ENCODE data around the gene SAG. TPM values are rescaled to one million over a fixed set of nuclear protein-coding genes. Genes with fewer than 3 reads are reported as not detected.

Gene SAG
- not detected for total RNA-seq
- long read RNA-seq = 0 reads

DNA sequence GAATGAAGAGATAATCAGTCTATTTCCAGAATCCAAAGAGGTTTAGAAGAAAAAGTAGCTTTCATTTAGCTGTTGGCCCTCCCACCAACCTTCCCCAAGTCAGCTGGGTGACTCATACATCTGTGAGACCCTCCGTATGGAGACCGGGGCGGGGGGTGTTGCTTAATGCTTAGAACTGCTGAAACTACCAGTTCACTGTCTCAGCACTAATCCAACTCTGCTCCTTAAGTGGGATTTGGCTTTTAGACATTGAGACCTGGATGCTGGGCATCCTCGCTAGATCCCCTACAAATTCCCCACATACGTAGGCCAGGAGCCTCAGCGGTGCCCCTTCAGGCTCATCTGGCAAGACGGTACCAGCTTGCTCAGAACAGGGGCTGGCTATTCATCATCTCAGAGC lies at the start of gene SAG:
Gene SAG (plus strand): TSS at position 252 of the 400 bp plus-strand sequence. CDS start 1,374 bp downstream, outside the sequence.
- intact Hi-C loops (cut with DNase I) = no loop called here
- ATAC-seq = no peak
- no peak for DNase-seq

DNA sequence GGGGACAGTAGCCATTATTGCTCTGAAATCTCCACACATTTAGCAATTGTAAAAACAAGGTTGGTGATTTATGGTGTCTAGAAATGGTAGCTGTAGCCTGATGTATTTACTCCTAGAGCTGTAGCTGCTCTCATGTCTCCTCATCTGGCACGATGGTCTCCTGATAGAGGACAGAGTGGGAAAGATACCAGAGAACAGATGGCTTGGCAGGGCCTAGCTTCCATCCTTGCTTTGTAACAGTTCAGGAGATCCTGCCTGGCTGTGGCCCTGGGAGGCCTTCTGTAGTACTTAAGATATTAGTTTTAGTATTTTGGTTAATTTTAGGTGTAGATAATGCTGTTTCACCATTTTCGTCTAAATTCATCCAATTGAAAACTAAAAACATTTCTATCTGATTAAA lies 49.4 kb upstream of the SAG start:
- DNase-seq (no peak), ATAC-seq (no peak)
- intact Hi-C loops (cut with DNase I) = no loop called here

DNA sequence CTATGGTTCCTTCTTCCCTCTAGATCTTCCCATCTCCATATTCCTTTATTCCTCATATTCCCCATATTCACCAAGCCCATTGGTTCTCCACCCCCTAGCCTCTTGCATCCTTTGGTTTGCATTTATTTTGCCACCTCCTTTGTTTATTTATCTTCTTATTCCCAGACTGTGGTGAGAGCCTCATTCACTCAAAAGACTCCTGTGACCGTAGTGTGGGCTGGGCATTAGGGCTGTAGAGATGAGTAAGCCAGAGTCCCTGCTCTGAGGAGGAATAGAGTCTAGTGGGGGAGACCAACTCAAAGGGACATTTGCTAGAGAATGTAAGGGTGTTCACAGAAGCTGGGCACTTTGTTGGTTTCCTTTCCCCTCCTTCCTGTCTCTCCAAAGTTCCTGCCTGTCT lies 47.9 kb upstream of the SAG start:
- DNase-seq = no peak
- intact Hi-C loops (cut with DNase I) = no loop called here
- ATAC-seq = no peak

DNA sequence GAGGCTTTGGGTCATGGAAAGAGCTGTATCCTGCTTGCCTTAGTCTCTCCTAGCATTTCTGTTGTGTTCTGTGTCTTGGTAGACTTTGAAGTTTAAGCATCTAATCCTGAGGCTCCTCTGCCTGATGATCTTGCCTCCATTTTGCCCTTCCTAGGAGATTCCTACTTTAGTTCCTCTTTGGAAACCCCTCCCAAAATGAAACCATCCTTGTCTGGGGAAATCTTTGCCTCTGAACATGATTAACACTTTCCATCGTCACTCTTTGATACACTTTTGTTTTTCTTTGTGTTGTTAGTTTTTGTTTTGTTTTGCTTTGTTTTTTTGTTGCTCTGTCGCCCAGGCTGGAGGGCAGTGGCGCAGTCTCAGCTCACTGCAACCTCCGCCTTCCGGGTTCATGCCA lies 47.0 kb upstream of the SAG start:
- no peak for DNase-seq
- intact Hi-C loops (cut with DNase I) = no loop called here
- ATAC-seq = no peak

DNA sequence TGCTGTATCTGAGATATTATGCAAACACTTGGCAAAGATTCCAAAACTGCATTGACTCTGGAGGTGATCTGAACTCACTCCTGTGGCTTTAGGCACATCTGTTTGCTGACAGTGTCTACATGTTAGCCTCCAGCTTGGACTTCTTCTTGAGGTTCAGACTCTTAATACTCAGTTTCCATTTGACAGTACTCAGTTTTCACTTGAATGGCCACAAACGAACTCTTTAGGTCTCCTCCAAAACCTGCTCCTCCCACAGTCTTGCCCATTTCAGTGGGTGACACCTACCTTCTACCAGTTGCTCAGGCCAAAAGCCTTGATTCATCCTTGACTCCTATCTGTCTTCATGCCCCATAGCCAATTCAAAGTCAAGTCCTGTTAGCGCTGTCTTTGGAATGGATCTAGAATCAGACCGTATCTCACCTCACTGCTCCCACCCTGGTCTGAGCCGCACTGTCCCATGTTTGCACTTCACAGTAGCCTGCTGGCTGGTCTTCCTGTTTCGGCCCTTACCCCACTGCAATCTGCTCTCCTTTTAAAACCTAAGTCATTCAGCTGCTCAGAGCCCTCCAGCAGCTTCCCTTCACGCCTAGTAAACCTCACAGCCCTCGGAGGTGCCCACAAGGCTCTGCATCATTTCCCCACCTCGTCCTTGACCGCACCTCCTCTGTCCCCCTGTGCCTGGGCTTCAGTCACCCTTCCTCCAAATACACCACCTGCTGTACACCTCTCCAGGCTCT lies 45.6 kb upstream of the SAG start:
- no peak for ATAC-seq
- intact Hi-C loops (cut with DNase I) = no loop called here
- no peak for DNase-seq

DNA sequence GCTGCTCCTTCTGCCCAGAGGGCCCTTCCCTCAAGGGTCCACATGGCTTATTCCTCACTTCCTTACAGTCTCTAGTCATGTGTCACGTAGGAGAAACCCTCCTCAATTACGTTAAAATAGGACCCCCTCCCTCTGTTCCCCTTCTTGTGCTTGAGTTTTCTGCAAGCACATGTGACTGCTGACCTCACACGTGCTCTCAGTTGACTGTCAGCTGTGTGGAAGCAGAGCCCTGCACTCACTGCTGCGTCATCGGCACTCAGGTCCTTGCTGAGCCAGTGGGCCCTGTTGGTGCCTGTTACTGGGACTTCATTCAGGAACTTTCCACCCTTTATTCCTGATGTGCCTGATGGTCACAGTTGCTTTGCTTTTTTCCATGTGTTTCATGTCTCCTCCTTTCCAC lies 45.1 kb upstream of the SAG start:
- no peak for ATAC-seq
- no peak for DNase-seq
- intact Hi-C loops (cut with DNase I) = no loop called here

DNA sequence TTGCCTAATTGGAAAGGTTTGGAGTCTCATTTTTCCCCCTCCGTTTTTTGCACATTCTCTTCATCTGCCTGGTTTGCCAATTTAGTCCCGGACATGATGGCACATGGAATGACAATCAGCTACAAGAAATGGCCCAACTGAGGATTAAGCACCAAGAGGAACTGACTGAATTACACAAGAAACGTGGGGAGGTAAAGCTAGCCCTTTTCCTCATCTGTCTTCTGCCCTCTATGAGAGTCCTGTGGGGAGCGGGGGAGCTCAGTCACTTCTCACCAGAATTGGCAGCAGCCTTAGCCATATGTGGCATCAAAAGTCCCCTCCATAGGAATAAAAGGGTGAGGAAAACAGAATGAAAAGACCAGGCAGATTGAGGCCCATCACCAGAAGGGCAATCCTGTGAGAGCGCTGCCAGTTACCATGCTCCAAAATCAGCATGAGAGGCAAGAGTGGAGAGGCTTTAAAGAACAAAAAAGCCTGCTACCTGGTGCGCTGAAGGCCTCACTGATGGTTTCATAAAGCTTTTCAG lies 44.5 kb upstream of the SAG start:
- no peak for ATAC-seq
- no peak for DNase-seq
- intact Hi-C loops (cut with DNase I) = no loop called here

DNA sequence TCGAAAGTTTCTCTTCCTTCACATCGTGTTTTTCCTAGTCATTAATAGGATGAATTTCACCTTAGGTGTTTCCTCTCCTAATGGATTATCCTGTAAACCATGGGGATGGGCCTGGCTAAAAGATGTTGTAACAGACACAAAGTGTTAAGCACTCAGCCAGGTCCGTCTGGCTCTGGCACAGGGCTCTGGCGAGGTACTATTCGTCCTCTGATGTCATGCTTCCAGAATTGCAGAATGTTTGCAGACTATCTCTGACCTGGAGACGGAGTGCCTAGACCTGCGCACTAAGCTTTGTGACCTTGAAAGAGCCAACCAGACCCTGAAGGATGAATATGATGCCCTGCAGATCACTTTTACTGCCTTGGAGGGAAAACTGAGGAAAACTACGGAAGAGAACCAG lies 42.9 kb upstream of the SAG start:
- intact Hi-C loops (cut with DNase I) = no loop called here
- ATAC-seq (no peak), DNase-seq (no peak)

DNA sequence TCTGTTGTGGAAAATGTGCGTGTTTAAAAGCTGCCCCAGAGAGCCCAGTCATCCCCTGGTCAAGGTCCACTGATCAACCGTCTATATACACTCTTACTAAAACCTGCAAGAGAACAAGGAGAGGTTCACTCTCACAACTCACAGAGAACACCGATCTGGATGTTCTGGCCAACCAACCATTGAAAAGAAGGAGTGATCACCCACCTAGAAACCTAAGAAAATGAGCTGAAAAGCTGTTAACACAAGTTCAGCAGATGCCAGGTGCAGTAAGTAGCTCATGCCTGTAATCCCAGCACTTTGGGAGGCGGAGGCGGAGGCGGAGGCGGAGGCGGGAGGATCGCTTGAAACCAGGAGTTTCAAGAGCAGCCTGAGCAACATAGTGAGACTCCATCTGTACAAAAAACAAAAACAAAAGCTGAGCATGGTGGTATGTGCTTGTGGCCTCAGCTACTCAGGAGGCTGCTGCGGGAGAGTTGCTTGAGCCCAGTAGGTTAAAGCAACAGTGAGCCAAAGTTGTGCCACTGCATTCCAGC lies 41.7 kb upstream of the SAG start:
- intact Hi-C loops (cut with DNase I) = no loop called here
- ATAC-seq (no peak), DNase-seq (no peak)

DNA sequence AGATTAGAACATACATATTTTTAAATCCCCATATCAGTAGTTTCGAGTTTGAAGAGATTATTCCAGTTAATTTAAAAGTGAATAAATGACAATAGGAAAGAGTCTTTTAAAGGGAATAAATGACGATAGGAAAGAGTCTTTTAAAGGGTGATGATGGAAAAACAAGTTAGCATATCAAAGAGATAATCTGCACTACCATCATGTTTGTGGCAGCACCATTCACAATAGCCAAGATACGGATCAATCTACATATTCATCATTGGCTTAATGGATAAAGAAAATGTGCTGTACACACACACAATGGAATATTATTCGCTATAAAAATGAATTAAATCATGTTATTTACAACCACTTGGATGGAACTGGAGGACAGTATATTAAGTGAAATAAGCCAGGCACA lies 41.1 kb upstream of the SAG start:
- DNase-seq = no peak
- no peak for ATAC-seq
- intact Hi-C loops (cut with DNase I) = no loop called here

DNA sequence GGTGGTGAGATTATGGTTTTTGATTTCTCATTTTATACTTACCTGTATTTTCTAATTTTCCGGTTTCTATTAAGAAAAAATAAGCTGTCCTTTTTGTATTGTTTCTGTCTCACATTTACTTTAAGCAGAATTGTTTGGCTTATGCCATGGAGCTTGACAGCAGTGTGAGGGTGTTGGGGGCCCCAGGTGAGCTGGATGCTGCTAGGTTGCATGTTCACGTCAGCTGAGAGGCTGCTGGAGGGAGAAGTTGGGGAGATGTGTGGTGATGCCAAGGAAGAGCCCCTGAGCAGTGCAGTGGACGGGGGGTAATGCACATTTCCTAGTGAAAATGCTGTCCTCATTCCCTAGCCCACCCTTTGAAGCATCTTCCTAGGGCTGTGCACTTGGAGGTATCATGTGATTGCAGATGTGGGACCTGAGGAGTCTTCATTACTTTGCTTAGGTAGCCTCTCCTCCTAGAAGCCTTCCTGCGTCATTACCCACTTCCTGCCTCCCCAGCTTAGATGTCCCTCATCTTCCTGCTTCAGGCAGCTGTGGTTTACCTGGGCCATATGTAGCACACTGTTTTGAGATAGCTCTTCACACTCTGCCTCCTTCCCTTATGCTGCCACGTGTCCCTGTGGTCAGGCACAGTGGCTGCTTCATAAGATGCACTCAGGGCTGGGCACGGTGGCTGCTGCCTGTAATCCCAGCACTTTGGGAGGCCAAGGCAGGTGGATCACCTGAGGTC lies 39.9 kb upstream of the SAG start:
- no peak for DNase-seq
- intact Hi-C loops (cut with DNase I) = no loop called here
- ATAC-seq = peak; percentile 63 to 90

DNA sequence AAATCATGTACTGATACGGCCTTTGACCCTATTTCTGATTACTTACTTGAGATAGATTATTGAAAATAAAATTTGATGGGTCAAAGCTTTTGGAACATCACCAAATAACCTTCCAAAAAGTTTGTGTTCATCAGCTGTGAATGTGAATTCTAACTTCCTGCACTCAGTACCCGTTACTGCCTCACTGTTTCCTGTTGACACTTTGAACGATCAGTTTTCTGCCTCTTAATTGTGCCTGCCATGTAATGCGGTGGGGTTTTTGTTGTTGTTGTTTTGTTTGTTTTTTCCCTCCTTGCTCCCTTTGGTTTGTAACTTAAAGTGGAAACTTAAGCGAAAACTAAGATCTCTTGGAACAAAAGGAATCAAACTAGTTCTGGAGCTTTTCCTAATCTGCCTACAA lies 37.2 kb upstream of the SAG start:
- no peak for DNase-seq
- intact Hi-C loops (cut with DNase I) = no loop called here
- ATAC-seq = no peak

DNA sequence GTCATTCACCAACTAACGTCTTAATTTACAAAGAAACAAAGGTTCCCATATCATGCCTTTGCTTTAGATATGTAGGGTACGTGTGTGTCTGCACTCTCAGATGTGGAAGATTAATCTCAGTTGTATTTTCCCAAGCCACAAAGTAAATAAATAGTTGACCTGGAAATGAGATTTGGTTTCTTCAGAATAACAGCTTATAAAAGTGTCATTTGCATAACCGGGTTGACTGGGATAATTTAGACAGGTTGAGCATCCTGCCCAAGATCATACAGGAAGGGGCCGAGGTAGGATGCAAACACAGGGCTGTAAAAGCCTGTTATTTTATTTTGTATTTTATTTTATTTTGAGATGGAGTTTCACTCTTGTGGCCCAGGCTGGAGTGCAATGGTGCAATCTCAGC lies 36.7 kb upstream of the SAG start:
- intact Hi-C loops (cut with DNase I) = no loop called here
- no peak for DNase-seq
- no peak for ATAC-seq

DNA sequence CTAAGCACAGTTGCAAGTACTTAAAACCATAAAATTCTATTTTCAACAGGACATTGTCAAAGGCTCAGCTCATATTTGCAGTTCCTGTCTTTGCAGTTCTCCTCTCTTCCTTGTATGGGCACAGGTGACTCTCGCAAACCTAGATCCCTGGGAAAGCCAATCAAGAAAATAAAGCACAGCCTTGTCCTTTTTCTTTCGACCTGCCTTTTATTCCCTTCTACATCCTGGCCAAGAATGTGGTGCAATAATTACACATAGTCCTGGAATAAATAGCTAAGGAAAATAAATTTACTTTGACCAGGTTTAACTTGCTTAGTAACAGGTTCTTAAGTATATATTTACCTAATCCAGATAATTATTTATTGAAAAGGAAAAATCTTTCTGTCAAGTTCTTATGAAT lies 35.9 kb upstream of the SAG start:
- ATAC-seq = no peak
- intact Hi-C loops (cut with DNase I) = no loop called here
- no peak for DNase-seq

DNA sequence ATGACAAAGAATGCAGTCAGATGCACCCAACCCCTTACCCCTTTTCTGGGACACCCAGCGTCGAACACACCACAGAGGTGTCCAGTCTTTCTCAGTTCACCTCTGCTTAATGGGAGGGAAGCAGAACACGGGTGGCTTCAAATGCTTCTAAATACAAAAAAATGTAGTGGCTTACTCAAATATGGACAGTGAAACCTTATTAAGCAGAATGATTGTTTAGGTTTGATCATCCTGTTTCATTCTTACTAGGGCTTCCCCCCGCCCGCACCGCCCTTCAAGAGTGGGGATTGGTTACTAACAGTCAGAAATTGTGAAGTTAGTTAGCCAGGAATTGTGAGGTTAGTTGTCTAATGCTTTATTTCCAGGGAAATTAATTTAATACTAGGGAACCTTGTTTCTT lies 34.5 kb upstream of the SAG start:
- intact Hi-C loops (cut with DNase I) = no loop called here
- DNase-seq = no peak
- ATAC-seq = no peak

DNA sequence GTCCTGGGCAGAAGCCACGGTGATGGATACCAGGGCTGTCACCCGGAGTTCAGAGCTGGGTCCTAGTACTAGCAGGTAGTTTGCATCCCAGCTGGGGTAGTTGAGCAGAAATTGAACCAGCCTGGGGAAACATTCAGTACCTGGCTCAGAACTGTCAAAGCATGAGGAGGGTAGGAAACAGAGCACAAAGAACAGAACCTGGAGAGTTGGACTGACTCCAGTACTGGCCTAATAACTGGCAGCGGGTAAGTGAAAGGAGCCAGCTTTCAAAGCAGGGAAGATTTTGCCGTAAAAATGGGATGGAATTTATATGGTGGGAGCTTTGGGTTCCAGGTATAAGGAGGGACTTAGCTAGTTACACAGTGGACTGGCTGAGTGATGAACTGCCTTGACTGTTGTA lies 32.4 kb upstream of the SAG start:
- no peak for ATAC-seq
- intact Hi-C loops (cut with DNase I) = no loop called here

DNA sequence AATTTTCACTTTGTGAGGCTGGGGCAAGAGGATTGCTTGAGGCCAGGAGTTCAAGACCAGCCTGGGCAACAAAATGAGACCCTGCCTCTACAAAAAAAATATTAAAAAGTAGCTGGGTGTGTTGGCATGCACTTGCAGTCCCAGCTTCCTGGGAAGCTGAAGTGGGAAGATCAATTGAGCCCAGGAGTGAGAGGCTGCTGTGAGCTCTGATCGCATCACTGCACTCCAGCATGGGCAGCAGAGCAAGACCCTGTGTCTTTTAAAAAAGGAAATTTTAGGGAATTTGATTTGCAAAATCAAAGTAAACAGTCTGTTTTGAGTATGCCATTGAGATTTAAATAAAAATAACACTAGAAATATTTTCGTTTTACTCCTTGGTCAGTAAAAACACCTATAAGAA lies 28.7 kb upstream of the SAG start:
- no peak for DNase-seq
- ATAC-seq = no peak
- intact Hi-C loops (cut with DNase I) = no loop called here

More for the DNA sequence above, 32.4 kb upstream of the SAG start:
- DNase-seq = no peak

DNA sequence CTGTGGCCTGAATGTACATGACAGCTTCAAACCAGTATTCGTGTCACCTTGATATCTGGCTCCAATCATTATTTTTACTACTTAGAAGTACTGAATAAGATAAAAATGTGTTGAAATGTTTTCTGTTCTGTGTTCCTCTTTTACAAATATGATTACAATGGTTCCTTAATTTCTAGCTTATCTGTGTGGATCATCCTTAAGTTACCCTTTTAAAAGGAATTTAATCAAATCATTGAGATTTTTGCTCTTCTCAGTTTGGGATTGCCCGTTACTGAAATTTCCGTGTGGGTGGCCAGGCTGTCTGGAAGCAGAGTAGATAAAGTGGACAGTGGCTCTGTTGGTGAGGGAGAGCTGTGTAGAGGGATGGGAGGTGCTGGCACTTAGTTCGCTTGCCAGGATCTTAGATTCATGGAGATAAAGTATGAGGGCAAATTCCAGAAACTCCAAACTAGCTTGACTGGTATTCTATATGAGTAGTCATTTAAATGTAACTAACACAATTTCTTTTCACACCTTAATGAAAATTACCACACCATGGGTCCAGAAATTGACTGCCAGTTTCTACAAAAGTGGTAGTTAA lies 27.4 kb upstream of the SAG start:
- ATAC-seq (no peak), DNase-seq (no peak)
- intact Hi-C loops (cut with DNase I) = no loop called here

DNA sequence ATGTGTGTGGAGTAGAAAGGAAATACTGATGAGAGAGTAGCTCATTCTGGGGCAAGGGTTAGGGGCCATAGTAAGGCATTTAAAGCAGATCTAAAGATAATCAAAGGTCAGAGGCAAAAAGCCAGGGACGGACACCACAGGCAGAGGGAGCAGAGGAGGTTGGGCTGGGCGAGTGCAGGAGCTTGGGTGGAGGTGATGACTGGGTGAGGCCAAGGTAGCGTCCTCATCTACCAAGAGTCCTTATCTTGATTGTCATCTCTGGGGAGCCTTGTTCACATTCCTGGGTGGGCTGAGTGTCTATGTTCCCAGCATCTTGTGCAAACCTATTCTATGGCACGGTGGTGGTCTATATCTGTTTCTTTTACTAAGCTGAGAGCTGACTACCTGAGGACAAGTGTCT lies 26.1 kb upstream of the SAG start:
- no peak for DNase-seq
- intact Hi-C loops (cut with DNase I) = no loop called here
- ATAC-seq = no peak

DNA sequence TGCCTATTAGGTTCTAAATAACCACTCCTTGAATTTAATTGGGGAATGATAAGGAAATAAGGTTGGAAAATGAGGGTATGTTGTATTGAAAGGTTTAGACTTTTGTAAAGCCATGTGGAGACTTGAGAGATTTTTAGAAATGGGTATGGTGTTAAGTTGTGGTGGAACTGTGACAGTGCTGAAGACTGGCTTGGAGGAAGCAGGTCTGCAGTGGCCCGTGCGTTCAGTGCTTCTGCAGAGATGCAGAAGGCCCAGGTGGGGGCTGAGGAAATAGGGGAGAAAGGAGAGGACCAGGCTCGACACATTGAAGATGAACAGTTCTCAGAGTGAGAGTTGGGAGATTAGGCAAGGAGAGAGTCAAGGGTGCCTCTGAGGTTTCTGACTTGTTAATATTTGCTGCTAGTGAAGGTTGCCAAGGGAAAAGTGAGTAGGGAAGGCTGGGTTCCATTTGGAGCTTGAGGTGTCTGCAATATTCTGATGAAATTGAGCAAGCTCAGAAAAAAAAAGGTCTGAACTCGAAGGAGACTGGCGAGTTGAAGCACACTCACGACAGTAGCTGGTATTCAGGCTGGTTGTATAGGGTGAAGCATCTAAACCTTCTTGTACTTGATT lies 25.5 kb upstream of the SAG start:
- ATAC-seq (peak in 1 of 2 donors; percentile 53), DNase-seq (no peak)
- intact Hi-C loops (cut with DNase I) = no loop called here
